Stimulated activated CD4-positive, alpha-beta T cell treated with anti-CD3 and anti-CD28 coated beads, TNF-alpha, amount 100 ng/mL, for 24 hours (primary cell): ENCODE measurements around the gene PHTF2.
"Not testable (repeated sequence)": the region's sequence is repeated elsewhere in the genome, so short reads cannot be mapped to it uniquely, and the experiment has no call there.

Experiments
- DNase-seq, 3 experiments: peaks; one replicate each; pipeline ENCODE4 v3.0.0-alpha.2; 2020; ENCODE audit warnings: low read depth in 3 of 3

PHTF2 gene

GRCh38 chr7:77989981-77990566 lies 191.5 kb downstream of the PHTF2 start:
- peak in 1 of 3 experiments; percentile 15 for DNase-seq

- DNase-seq, result no peak
Measured at GRCh38 chr7:77991656-77992055, 193.1 kb downstream of the PHTF2 start.

- no peak for DNase-seq
Measured at GRCh38 chr7:77993838-77994237, 195.3 kb downstream of the PHTF2 start.

- no peak for DNase-seq
Measured at GRCh38 chr7:77995717-77996116, 197.1 kb downstream of the PHTF2 start.

GRCh38 chr7:77999168-77999567 lies 200.6 kb downstream of the PHTF2 start:
- not testable (repeated sequence) for DNase-seq

GRCh38 chr7:78002021-78002420 lies 203.4 kb downstream of the PHTF2 start:
- no peak for DNase-seq

GRCh38 chr7:78002715-78003114 lies 204.1 kb downstream of the PHTF2 start:
- DNase-seq, result no peak

- no peak for DNase-seq
Measured at GRCh38 chr7:78006063-78006755, 207.6 kb downstream of the PHTF2 start.
